Measurements from ENCODE around the gene AQP12B. TPM values are rescaled to one million over a fixed set of nuclear protein-coding genes. Genes with fewer than 3 reads are reported as not detected.

The AQP12B gene
- total RNA-seq, 1 donor from 2014 or later, result not detected

DNA sequence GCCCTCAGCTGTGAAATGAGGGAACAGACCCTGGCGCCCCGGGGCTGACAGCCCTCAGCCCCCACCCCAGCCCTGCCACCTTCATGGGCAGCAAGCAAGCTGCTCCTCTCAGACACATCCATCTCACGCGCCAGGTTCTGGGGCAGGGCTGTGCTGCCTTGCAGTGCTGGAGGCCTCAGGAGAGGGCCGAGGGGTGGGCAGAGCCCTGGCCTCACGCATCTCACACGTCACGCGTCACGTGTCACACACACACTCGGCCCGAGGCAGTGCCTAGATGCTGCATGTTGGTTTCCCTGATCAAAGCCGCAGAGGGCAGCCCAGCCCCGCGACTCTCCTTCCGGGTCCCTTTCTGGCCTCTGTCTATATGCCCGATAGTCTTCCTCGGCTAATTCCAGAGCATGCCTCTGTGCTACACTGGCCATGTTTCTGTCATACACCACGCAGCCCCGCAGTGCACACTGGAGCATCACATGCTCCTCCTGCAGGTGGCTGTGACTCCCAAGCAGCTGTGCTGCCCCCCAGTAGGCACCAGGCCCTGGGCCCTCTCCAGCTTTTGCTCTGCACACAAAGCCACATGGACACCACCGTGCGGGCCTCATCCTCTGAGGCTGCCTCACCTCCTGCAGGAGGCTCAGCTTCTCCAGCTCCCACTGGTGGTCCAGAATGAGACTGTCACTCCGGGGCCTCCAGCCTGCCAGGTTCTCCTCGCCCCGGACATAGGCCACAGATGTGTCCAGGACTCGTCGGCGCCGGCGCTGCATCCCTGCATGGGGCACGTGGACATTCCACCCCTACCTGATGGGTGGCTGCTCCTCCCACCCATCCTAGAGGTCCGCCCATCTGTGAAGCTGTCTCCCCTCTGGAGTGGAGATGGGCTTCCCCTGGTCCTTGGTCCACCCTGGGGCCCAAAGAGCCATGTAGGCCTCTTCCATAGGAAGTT lies 40.4 kb upstream of the AQP12B start:
- no peak for DNase-seq (ENCODE audit: low spot score)
- H3K4me3 Mint-ChIP-seq (ENCODE audit: low read depth), result no peak overlapping the region
- H3K4me1 Mint-ChIP-seq (ENCODE audit: low read depth), result no peaks in the 10 kb centered on the region
- H3K27me3 Mint-ChIP-seq (ENCODE audit: low read depth), result no peaks in the 10 kb centered on the region
- intact Hi-C loops (cut with micrococcal nuclease), result no loop called here
- H3K27ac Mint-ChIP-seq, result no peak overlapping the region
- H3K36me3 Mint-ChIP-seq (ENCODE audit: low read depth), result no peaks in the 10 kb centered on the region
- H3K9me3 Mint-ChIP-seq, result no peaks in the 10 kb centered on the region

DNA sequence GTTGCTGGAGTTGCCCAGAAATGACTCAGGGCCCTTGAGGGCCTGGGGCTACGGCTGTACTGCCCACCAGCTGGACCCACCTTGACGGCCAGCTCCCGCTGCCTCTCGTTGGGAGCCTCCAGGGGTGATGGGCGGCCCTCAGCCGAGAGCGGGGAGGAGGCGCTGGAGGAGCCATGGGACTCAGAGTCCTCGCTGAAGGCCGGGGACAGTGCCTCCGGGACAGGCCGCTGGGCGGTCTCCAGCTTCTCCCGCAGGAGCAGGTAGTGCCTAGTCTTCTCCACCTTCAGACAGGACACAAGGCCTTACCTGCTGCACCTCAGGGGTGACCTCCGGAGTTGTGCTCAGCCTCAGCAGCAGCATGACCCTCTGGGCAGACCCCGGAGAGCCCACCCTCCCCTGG lies 39.7 kb upstream of the AQP12B start:
- intact Hi-C loops (cut with micrococcal nuclease), result no loop called here
- Mint-ChIP-seq H3K4me3 (ENCODE audit: low read depth) (no peak overlapping the region), H3K9me3 (no peaks in the 10 kb centered on the region), H3K27ac (no peak overlapping the region), H3K27me3 (ENCODE audit: low read depth) (no peaks in the 10 kb centered on the region), H3K36me3 (ENCODE audit: low read depth) (no peaks in the 10 kb centered on the region), H3K4me1 (ENCODE audit: low read depth) (no peaks in the 10 kb centered on the region)
- DNase-seq (ENCODE audit: low spot score), result no peak

DNA sequence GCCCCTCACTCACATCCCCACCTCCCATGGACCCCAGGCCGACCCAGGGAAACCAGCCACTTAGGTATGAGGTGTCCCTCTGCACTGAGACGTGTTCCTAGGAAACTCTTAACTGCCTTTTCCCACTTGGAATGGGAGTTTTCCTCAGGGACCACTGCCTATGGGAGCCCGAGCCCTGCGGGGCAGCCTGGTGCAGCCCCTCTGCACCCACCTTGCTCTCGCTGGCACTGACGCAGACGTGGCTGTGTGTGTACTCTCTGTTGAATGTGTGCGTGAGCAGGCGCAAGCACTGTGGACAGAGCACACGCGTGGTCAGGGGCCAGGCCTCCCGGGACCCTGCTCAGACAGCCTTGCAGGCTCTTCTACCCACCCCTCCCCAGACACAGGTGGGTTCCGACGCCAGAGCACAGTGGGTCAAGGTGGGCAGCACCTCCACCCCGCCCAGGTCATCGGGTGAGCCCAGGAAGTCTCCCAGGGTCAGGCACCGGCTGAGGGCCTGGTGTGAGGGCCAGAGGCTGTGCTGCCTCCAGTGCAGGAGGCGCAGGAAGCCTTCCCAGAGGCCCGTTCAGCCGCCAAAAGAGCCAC lies 39.0 kb upstream of the AQP12B start:
- Mint-ChIP-seq H3K9me3 (no peaks in the 10 kb centered on the region), H3K27ac (no peak overlapping the region), H3K27me3 (ENCODE audit: low read depth) (no peaks in the 10 kb centered on the region), H3K36me3 (ENCODE audit: low read depth) (no peaks in the 10 kb centered on the region), H3K4me3 (ENCODE audit: low read depth) (no peak overlapping the region), H3K4me1 (ENCODE audit: low read depth) (no peaks in the 10 kb centered on the region)
- intact Hi-C loops (cut with micrococcal nuclease), result no loop called here
- no peak for DNase-seq (ENCODE audit: low spot score)

DNA sequence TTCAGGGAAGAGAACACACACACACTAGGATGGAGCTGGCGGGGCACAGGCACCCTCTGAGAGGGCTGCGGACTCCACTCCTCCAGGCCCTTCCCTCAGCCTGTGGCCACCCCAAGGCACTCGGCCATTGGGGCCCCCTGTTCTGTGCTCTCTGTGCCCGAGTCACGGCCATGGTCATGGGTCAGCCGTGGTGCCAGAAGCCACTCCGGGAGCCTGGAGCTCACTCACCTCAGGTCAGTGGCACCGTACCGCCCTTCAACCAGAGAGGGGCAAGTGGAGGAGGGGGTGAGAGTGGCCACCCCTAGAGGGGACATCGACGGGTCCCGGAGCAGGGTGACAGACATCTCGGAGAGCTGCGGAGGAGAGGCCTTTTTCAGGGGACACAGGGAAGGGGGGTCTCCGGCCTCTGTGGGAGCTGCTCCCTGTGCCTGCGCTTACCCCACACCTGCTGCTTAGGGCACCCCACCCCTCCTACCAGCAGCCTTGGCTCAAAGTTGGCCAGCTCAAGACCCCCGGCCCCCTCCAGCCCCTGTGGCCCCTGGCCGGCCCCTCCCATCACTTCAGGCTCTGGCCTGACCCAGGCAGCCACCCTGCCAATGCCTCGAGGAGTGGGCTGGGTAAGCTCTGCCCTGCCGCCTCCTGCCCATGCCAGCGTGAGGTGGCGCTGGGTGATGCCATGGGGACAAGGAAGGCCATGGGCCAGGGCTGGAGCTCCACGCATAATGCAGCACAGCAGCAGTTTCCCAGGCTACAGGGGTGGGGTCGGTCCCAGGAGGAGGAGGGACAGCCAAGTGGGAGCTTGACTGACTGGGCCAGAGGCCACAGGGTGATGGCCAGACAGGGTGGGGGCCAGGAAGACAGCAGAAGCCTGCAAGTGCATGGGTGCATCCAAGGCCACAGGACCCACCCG lies 38.3 kb upstream of the AQP12B start:
- Mint-ChIP-seq H3K4me1 (ENCODE audit: low read depth) (no peaks in the 10 kb centered on the region), H3K36me3 (ENCODE audit: low read depth) (no peaks in the 10 kb centered on the region), H3K4me3 (ENCODE audit: low read depth) (no peak overlapping the region), H3K9me3 (no peaks in the 10 kb centered on the region), H3K27me3 (ENCODE audit: low read depth) (no peaks in the 10 kb centered on the region), H3K27ac (no peak overlapping the region)
- no peak for DNase-seq (ENCODE audit: low spot score)
- intact Hi-C loops (cut with micrococcal nuclease), result no loop called here

DNA sequence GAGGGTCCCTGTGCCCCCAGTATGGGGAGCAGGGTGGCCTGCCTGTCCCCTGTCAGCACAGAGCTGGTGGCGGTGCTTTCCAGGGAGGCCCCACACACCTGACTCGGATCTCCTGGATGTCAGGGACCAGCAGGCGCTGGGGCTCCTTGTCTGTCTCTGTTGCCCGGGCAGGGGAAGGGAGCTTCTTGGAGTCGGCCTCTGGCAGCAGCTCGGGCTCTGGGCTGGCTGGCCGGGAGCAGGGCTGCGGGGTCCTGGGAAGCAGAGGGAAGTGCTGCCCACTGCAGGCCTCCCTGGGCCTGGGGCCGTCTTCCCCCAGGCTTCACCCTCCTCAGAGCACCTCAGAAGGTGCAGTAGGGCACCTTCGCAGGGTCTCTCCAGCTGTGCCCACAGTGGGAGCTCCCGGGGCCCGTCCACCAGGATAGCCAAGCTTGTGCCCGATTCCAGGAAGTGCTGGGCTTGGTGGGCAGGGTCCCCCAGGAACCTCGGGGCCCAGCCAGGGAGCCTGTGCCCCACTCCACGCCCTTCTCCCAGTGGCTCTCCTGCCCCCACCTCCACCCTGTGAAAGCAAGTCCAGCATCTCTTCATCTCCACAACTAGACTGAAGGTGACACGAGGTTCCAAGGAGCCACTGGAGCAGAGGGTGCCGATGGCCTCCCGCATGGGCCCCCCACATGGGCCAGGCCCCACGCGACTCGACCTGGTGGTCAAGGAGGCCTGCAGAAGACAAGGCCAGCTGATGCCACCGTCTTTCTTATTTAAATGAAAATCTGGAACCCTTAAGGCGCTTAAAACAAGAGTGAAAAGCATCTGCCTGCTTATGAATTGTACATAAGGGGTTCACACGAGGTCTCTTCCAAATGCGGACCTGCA lies 37.2 kb upstream of the AQP12B start:
- Mint-ChIP-seq H3K9me3 (no peaks in the 10 kb centered on the region), H3K36me3 (ENCODE audit: low read depth) (no peaks in the 10 kb centered on the region), H3K27me3 (ENCODE audit: low read depth) (no peaks in the 10 kb centered on the region), H3K4me1 (ENCODE audit: low read depth) (no peaks in the 10 kb centered on the region), H3K4me3 (ENCODE audit: low read depth) (no peak overlapping the region), H3K27ac (no peak overlapping the region)
- no peak for DNase-seq (ENCODE audit: low spot score)
- intact Hi-C loops (cut with micrococcal nuclease), result no loop called here

DNA sequence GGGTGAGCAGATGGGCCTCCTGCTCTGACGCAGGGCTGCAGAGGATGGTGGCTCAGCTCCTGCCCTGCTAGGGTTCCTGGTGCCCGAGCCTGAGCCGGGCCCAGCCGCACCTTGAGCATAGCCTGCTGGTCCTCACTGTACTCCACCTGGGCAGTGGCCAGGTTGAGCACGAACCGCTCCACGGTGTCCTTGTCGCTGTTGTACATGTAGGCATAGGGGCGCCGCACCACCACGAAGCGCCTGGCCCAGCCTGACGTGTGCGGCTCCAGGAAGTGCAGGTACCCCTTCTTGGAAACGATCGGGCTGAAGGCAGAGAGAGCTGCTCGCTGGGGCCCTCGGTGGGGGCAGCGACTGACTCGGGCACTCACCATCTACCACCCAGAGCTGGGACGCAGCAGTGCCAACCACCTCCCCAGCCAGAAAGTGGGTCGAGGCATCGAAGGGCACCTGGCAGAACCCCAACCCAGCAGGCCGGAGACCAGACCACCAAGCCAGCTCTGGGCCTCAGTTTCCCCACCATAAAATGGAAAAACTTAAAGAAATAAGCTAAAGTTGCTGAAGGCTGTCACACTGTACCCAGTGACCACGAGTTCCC lies 36.3 kb upstream of the AQP12B start:
- H3K9me3 Mint-ChIP-seq, result no peaks in the 10 kb centered on the region
- H3K4me3 Mint-ChIP-seq (ENCODE audit: low read depth), result no peak overlapping the region
- intact Hi-C loops (cut with micrococcal nuclease), result no loop called here

DNA sequence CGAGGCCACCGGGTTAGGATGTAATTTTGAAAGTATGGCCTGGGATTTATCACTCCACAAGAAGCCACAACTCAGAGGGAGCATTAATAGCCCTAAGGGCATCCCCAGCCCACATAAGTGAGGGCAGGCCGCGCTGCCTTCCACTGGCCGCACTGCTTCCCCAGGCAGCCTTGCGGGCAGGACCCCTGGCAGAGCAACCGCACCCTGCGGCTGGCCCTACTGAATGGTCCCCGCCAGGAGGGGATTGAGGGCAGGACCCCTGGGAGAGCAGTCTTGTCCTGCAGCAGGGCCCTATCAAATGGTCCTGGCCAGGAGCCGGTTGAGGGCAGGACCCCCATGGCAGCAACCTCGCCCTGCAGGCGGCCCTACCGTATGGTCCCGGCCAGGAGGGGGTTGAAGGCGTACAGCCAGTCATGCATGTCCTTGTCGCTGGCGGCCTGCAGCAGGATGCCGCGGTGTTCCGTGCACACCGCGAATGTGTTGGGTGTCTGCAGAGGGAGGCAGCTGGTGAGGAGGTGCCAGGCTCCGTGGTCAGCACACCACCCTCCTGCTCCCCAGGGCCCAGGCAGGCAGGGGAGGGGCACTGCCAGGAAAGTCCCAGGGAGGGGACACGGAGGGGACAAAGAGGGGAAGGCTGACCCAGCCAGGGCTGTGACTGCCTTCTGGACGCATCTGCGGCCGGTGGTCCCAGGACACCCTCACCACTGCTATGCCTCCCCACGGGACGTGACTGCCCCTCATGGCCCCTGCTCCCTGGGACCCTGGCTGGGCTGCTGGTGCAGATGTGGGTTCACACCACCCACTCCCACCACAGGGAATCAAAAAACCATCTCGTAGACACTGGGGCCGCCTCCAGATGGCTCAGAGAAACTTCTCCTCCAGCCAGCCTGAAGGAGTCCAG lies 35.2 kb upstream of the AQP12B start:
- no peaks in the 10 kb centered on the region for H3K36me3 Mint-ChIP-seq (ENCODE audit: low read depth)
- H3K9me3 Mint-ChIP-seq, result no peaks in the 10 kb centered on the region
- H3K4me1 Mint-ChIP-seq (ENCODE audit: low read depth), result no peaks in the 10 kb centered on the region
- H3K27me3 Mint-ChIP-seq (ENCODE audit: low read depth), result no peaks in the 10 kb centered on the region
- H3K4me3 Mint-ChIP-seq (ENCODE audit: low read depth), result no peak overlapping the region
- intact Hi-C loops (cut with micrococcal nuclease), result no loop called here
- no peak for DNase-seq (ENCODE audit: low spot score)
- H3K27ac Mint-ChIP-seq, result no peak overlapping the region

More for the DNA sequence above, 36.3 kb upstream of the AQP12B start:
- Mint-ChIP-seq H3K4me1 (ENCODE audit: low read depth) (no peaks in the 10 kb centered on the region), H3K36me3 (ENCODE audit: low read depth) (no peaks in the 10 kb centered on the region), H3K27me3 (ENCODE audit: low read depth) (no peaks in the 10 kb centered on the region), H3K27ac (no peak overlapping the region)
- DNase-seq (ENCODE audit: low spot score), result no peak

DNA sequence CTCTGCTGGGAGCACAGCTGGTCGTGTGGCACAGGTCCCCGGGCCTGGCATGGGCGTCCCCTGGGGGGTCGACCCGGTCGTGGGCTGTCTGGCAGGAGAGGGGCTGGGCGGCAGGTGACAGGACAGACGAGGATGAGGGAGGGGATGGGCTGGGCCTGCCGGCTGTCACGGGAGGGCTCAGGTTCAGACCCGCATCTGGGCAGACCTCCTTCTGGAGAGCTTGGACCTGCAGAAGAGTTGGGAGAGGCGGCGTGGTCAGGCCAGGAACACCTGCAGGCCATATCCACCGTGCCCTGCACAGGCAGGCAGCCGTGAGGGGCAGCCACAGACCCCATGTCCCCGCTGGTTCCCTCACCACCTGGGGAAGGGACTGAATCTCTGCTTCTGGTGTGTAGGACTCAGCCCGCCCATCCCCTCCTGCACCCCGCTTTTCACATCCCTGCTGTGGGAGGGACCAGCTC lies 34.5 kb upstream of the AQP12B start:
- no peaks in the 10 kb centered on the region for H3K9me3 Mint-ChIP-seq
- no peaks in the 10 kb centered on the region for H3K27me3 Mint-ChIP-seq (ENCODE audit: low read depth)
- intact Hi-C loops (cut with micrococcal nuclease), result no loop called here
- no peaks in the 10 kb centered on the region for H3K36me3 Mint-ChIP-seq (ENCODE audit: low read depth)
- H3K4me3 Mint-ChIP-seq (ENCODE audit: low read depth), result no peak overlapping the region
- no peaks in the 10 kb centered on the region for H3K4me1 Mint-ChIP-seq (ENCODE audit: low read depth)
- DNase-seq (ENCODE audit: low spot score), result no peak
- H3K27ac Mint-ChIP-seq, result no peak overlapping the region

DNA sequence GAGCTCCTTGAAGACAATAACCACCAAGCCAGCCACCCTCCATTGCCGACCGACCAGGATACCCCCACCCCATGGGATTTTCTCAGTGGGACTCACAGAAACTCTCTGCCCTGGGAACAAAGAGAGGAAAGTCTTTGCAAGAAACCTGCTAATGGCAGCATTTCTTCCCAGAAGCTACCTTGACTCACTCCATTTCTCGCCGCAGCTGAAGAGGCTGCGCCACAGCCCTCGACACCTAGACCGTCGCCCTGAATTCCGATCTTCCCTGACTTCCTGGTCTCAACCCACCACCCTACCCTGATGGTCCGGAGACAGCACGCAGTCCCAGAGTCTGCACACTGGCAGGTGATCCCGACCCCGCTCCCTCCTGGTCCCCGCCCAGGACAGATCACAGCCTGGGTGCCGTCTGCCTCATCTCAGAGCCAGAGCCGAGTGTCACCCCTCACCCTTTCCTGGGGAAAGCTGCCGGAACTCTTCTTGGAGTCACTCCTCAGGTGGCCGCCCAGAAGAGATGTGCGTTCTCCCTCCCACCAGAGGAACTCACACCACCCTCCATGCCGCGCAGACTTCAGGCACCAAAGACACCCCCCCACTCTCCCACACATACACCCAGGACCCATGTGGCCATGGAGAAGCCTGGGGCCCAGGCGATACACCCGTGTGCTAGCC lies 33.6 kb upstream of the AQP12B start:
- no peaks in the 10 kb centered on the region for H3K27me3 Mint-ChIP-seq (ENCODE audit: low read depth)
- no peaks in the 10 kb centered on the region for H3K9me3 Mint-ChIP-seq
- intact Hi-C loops (cut with micrococcal nuclease), result no loop called here
- H3K36me3 Mint-ChIP-seq (ENCODE audit: low read depth), result no peaks in the 10 kb centered on the region
- no peaks in the 10 kb centered on the region for H3K4me1 Mint-ChIP-seq (ENCODE audit: low read depth)
- H3K4me3 Mint-ChIP-seq (ENCODE audit: low read depth), result no peak overlapping the region
- DNase-seq (ENCODE audit: low spot score), result no peak
- H3K27ac Mint-ChIP-seq, result no peak overlapping the region

DNA sequence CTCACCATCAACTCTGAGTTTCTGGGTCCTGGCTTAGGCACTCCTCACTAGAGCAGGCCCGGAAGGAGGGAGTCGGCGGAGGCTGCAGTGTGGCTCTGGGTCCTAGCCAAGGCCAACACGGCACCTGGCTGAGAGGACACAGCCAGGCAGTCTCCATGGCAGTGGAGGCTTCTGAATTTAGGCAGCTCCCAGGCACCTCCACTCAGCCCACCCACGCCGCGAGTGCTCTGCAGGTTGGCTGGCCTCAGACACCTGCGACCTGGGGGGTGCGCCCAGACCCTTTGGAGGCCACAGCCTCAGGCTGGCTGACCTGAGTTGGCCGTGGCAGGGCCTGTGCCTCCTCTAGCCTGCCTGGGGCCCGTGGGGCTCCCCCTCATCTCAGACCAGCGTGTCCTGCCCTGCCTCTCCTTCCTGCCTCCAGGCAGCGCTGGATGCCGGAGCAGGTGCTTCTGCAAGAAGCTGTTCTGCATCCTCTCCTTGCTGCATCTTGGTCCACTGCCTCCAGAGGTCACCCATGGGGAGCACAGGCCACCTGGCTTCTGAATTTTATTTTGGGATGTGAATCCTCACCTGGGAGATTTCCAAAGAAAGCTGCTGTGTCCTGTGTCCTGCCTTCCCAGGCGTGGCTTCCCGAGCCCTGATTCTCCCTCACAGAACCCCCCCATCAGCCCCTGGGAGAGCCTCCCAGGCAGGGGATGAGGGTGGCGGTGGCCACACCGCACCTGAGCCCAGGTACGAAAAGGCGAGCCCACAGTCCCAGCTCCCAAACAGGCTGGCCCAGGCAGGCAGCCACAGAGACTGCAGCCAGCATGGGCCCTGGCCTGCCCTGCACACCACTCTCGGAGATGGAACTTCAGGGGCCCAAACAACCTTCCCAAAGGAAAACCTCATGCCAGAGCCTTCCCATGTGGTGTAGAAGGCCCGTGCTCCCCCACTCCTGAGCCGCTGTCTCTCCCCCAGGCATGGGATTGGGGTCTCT lies 32.4 kb upstream of the AQP12B start:
- Mint-ChIP-seq H3K36me3 (ENCODE audit: low read depth) (no peaks in the 10 kb centered on the region), H3K27ac (no peak overlapping the region), H3K27me3 (ENCODE audit: low read depth) (no peaks in the 10 kb centered on the region), H3K4me3 (ENCODE audit: low read depth) (no peak overlapping the region), H3K9me3 (no peaks in the 10 kb centered on the region), H3K4me1 (ENCODE audit: low read depth) (no peaks in the 10 kb centered on the region)
- intact Hi-C loops (cut with micrococcal nuclease), result no loop called here
- no peak for DNase-seq (ENCODE audit: low spot score)

All from activated T-helper 2 cell treated with anti-CD3 and anti-CD28 coated beads, Interferon-gamma antibody, Interleukin-2, Interleukin-4, amounts not matched to agents 10 μg/mL and 5 μg/mL and 100 μg/mL, durations not matched to agents 14 hours and 24 hours and 36 hours (primary cell).